HG02678 (cell line): ENCODE measurements around the gene CDH4.
"Not testable (repeated sequence)": the region's sequence is repeated elsewhere in the genome, so short reads cannot be mapped to it uniquely, and the experiment has no call there.

Experiments used
- ATAC-seq: cut with Tn5 transposase; IDR thresholded peaks from one replicate; pipeline ENCODE4 v1.9.1; 2021; ENCODE audit warnings: mild to moderate bottlenecking, moderate library complexity; ENCODE audit not compliant: unreplicated experiment

CDH4 gene

DNA sequence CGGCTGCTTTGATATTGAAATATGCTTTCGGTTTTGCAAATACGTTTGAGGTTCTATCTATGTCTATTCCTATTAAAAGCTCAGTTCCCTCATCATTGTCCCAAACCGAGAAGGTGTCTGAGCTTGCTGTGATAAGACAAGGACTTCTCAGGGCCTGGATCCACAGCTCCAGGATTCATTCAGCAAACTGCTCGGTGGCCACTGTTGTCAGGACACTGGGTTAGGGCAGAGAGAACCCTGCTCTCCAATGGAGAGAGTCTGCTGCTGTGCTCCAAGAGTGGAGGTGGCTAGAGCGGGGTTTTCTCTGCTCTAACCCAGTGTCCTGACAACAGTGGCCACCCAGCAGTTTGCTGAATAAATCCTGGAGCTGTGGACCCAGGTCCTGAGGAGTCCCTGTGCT is 198.5 kb downstream of the CDH4 start:
- ATAC-seq, result no peak

DNA sequence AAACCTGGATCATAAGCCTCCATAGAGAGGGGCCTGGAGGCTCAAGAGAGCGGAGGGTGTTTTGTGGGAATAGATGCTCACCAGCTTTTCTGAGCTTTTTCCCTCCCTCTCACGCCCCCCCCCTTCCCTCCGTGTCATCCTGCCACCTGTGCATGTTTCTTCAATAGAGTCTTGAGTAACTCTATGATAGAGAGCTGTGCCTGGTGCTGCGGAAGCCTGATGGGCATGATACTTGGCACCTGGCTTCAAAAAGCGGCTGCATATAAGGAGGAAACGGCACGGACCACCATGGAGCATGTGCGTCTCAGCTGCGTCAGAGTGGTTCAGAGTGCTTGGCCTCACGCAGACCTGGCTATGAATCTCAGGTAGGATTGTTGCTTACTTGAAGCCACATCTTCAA is 198.9 kb downstream of the CDH4 start:
- no peak for ATAC-seq

DNA sequence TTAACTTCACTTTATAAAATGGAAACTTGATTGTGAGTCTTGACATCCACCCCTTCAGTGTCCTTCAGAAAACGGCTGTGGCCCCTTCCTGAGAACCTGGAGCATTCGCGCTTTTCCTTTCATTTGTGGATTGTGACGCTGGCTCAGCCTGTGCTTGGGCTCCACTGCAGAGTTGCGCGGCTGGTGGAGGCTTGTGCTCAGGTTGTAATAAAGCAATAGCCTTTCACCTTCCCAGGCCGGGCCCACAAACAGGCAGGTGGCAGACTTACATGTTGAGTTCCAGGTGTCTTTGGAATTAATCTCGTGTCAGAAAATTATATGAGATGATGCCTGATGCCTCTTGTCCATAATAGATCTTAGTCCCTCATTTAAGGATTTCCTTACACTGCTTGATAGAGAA is 199.9 kb downstream of the CDH4 start:
- ATAC-seq, result no peak

DNA sequence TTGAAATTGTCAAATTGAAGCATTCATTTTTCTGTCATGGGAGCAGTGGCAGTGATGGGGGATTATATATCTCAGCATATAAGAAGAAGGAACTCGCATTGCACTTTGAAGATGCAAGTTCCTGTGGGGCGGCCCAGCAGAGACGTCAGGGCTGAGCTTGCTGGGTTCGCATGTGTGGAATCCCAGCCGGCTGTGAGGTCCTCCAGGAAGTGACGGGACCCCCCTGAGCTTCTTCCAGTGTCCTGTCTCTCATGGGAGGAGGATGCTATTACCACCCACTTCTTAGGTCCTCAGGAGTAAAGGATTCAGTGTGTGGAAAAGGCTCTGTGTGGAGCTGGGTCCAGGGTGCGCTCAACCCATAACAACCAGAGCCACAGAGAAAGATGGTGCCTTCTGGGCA is 201.2 kb downstream of the CDH4 start:
- ATAC-seq, result no peak

DNA sequence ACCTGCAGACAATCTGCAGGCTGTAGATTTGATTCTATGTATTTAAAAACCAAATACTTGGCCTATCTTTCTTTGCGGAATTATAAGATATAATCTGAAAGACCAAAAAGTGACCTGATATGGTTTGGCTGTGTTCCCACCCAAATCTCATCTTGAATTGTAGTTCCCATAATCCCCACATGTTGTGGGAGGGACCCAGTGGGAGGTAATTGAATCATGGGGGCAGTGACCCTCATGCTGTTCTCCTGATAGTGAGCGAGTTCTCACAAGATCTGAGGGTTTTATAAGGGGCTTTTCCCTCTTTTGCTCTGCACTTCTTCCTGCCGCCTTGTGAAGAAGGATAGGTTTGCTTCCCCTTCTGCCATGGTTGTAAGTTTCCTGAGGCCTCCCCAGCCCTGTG is 201.6 kb downstream of the CDH4 start:
- ATAC-seq, result not testable (repeated sequence)

DNA sequence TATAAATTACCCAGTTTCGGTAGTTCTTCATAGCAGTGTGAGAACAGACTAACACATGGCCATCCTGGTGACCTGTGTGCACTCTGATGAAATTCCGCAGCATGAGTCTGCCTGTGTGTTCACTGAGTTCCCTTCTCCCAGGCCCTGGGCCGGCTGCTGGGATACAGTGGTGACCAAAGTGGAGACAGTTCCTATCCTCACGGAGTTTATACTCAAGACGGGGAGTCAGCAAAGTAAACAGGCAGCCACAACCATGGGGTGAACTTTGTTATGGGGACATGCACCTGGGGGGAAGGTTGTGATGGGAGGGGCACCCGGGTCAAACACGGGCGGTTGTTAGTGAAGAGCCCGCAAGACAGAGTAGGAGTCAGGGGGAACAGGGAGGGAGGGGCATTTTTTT is 202.0 kb downstream of the CDH4 start:
- ATAC-seq, result no peak

DNA sequence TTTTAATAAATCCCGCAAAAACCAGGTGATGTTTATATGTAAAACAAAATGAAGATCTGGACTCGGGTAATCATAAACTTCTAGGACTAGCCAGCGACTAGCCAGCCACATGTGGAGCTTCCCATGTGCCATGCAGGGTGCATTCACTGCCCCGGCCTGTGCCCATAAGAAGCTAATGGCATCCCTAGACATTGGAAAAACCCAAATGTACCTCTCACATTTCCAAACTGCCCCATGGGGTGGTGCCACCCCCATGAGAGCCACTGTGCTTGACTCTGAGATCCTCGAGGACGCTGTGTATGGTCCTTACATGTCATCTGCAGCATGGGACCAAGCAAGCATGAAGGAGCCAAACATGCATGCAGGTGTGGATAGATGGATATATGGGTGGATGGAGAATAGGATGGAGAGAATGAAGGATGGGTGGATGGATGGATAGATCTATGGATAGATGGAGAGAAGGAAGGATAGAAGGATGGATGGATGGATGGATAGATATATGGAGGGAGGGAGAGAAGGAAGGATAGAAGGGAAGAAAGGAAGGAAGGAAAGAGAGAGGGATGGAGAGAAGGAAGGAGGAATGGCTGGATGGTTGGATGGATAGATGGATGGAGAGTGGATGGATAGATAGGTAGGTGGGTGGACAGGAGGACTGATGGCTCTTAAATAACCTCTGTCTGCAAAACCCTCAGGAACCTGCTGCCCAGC is 203.6 kb downstream of the CDH4 start:
- no peak for ATAC-seq

DNA sequence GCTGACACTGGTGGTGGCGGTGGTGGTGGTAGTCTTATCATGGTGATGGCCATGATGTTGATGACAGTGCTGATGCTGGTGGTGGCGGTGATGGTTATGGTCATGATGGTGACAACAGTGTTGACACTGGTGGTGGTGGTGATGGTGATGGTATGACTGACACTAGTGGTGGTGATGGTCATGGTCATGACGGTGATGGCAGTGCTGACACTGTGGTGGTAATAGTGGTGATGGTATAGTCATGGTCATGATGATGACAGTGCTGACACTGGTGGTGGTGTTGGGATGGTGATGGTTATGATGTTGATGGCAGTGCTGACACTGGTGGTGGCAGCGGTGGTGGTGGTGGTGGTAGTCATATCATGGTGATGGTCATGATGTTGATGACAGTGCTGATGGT is 205.7 kb downstream of the CDH4 start:
- ATAC-seq, result no peak

DNA sequence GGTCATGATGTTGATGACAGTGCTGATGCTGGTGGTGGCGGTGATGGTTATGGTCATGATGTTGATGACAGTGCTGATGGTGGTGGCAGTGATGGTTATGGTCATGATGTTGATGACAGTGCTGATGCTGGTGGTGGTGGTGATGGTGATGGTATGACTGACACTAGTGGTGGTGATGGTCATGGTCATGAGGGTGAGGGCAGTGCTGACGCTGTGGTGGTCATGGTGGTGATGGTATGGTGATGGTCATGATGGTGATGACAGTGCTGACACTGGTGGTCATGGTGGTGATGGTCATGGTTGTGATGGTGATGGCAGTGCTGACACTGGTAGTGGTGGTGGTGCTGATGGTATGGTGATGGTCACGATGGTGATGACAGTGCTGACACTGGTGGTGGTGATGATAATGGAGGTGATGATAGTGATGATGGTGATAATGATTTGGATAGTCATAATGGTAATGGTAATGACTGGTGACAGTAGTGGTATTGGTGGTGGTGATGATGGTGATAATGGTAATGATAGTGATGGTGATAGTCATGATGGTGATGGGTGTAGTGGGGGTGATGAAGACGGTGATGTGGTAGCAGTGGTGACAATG is 206.2 kb downstream of the CDH4 start:
- ATAC-seq, result no peak

DNA sequence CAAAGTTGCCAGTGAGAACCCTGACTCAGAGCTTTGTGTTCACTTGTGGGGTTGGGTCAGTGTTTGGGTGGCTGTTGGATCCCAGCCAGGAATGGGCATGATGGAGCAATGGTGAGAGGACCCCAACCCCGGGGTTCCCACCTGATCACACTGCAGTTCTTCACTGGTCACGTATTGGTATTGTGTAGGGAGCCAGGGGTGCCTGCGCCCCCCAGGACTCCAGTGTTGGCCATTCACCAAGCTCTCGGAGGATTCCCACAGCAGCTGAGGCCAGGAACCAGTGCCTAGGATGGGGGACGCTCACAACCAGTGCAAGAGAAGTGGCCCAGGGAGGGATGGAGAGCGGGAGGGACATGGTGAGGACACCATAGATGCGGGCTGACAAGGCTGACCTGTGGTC is 207.2 kb downstream of the CDH4 start:
- ATAC-seq, result no peak

DNA sequence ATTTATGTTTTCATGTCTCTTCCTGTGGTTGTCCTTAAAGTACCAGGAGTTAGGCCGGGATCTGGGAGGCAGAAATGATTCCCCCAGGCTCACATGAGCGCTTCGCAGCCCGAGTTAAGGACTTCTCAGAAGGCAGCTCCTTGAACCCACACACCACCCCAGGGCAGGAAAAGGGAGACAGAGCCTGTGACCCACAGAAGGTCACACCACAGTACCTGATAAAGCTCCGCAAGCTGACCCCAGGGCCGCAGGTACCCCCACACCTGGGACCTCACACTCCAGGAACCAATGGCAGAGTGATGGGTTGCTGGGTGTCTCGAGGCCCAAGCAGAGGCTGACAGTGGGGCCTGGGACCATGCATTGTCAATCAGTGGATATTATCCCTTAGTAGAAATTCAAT is 207.6 kb downstream of the CDH4 start:
- no peak for ATAC-seq

DNA sequence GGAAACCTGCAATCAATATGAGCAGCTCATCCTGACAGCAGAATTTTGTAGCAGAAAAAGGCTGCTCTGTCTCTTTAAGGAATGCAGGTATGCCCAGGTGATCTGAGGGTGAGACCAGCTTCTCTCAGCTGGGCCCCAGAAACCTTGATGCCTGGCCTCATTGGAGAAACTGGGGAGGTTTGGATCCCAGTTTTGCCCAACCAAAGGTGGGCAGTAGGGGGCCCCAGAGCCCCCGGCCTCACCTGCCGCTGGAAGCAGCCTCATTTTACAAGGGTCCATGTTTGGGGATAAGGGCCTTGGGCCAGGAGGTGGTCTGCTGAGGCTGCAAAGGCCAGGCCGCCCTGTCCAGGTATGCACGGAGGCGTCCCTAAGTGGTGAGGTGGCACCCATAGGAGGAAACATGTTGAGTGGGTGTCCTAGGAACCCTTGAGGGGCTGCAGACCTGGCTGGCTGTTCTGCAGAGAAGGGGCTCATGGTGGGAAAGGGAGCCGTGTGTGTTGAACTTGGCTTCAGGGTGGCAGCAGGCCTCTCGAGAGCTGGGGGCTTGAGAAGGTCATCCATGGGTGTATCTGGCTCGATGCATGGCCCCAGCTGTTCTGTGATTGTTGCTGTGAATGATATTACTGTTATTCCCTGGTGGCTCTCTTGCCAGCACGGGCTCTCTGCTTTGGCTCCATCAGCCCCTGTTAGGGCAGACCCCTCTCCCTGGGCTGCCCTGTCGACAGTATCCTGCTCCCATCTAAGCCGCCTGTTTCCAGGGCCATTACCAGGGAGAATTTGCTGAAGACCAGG is 208.4 kb downstream of the CDH4 start:
- ATAC-seq, result no peak

DNA sequence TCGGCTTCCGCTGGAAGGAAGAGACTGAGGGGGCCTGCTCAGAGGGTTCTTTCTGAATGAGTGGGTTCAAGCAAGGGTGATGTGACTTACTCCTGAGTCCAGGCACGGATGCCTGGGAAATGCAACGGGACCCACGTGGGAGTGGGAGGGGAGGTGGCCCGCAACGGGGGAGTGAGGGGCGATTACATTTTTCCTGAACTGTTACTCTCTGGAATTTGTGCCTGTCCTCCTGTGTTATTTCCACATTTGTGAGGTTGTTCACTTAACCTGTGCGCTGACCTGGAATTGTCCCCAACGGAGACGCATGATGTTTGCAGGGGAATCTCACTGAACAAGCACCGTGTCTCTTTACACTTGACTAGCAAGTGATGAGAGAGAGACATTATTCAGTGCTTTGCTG is 209.4 kb downstream of the CDH4 start:
- ATAC-seq, result no peak

DNA sequence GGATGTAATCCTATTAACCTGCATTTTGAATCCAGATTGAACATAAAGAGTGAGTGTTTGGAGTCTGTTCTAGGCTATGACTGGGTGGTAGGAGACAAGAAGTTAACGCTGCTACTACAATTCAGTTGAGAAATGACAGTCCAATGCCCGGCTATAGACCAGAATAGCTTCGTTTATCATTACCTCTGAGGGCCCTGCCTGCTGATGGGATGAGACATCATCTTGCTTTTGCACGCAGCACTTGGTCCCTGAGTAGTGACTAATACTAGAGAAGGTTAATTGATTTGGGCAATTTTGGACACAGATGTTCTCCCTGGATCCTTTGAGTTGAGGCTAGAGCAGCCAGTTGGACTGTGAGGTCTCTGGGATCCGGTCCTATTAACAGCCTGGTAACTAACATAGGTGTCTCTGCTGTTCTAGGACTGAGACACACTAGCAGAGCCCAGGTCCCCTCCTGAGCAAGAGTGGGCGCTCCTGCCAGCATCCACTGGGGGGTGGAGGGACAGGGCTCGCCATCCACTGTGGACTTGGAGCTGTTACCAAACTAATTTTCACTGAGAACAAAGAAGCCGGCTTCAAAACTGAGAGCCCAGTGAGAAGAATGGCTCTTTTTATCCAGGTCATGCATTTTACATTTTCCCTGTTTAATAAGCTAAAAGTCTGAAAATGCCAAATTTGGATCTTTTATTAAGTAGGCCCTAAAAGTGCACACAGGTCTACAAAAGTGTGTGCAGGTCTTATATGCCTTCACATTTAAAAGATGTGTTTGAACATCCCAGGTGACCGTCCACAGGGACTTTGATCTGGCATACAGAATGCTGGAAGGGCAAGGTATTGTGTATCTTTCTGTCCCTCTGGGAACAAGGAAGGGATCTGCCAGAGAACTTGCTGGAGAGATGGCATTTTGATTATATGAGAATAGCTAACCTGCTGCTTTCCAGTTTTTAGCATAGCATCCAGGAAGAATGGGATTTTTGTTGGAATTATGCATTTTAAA is 212.5 kb downstream of the CDH4 start:
- no peak for ATAC-seq

DNA sequence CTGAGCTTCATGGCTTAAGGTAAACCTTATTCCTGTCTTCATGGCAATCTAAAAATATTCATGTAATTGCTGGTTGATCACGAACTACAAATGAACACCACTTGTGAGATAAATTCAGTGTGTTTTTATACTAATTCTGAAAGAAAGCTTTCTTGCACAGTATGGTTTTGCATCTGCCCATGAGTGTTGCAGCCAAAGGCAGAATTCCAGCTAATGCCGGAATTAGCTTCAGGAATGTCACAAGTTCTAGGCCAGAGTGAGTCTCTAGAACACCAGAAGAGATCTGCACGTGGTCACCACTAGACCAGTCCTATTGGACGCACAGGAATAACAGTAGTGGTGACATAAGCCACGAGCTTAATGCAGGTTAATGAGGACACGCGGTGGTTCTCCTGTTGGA is 223.7 kb downstream of the CDH4 start:
- ATAC-seq, result no peak

DNA sequence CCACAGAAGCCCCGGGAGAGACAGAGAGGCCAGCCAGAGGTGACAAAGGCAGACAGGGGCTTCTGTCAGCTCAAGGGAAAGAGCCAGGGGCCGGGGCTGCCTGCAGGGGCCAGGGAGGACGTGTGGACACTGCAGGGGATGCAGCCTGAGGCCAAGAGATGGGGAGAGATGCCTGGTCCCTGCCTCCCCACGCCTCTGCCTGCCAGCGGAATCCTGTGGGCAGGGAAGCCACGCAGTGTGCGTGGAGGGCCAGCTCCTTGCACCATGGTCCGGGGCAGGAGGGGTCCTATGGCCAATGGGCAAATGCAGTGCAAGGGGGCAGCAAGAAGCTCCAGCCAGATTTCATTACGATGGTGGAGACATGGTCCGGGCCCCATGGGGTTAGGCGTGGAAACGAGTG is 224.9 kb downstream of the CDH4 start:
- no peak for ATAC-seq

DNA sequence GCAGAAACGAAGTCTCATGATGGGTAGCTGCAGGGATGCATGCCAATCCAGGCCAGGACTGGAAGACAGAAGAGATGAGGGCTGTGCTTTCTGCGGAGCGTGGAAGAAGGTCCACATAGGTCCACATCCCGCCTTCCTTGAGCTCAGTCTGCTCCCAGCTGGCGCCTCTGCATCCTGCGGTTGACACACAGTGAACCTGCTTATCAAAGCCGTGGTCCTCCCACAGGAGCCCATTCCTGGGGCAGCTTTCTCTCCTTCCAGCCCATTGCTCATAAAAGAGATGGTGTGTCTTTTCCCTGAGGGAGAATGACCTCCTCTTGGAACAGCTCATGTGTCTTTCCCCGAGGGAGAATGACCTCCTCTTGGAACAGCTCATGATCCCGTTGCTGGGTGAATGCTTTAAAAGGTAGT is 225.4 kb downstream of the CDH4 start:
- no peak for ATAC-seq

DNA sequence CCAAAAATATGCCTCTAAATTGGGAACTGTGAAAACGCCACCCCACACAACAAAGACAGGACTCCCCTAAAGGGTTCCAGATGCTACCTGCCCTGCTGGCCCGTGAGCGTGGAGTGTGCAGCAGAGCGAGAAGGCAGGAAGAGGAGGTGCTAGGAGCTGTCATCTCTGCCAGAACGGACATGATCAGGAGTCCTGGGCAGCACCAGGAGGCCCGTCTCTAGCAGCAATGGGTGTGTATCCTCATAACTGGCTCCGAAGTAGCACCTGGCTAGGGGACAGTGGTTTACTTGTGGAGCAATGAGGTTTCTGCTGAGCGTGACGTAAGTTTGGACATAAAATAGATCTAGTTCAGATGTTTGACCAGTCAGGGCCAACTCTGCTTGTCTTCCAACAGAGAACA is 226.0 kb downstream of the CDH4 start:
- no peak for ATAC-seq

DNA sequence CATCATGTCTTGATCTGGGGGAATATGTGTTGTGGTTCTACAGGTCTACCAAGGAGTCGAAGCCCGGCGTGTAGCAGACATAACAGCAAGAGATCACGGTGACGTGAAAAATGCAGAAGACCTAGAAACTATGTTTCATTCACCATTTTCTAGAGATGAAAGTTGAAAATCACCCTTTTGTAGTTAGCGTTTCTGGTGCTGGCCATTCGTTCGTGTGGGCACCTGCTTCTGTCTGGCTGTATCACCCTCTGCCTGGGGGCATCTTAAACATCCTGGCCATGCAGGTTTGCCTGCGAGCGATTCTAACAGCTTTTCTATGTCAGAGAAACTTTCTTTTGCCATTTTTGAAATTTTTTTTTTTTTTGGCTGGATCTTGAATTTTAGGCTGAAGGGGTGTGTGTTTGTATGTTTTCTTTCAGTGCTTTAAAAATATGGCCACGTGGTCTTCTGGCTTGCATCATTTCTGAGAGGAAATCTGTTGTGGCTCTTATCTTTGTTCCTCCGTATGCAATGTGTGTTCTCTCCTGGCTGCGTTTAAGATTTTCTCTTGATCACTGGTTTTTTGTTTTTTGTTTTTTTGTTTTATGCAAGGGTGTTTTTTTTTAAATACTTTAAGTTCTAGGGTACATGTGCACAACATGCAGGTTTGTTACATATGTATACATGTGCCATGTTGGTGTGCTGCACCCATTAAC is 226.7 kb downstream of the CDH4 start:
- no peak for ATAC-seq

DNA sequence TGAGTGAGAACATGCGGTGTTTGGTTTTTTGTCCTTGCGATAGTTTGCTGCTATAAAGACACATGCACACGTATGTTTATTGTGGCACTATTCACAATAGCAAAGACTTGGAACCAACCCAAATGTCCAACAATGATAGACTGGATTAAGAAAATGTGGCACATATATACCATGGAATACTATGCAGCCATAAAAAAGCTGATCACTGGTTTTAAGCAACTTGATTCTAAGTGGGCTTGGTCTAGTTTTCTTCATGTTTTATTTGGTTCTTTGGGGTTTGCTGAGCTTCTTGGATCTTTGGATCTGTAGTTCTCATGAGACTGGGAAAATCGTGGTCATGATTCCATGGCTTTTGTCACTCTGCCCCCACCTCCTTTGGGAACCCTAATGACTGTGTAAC is 227.4 kb downstream of the CDH4 start:
- not testable (repeated sequence) for ATAC-seq
